Testis (tissue), 5 donors: ENCODE results near the gene NXF2. TPM values are rescaled to one million over a fixed set of nuclear protein-coding genes. Genes with fewer than 3 reads are reported as not detected.
"Not testable (repeated sequence)": the region's sequence is repeated elsewhere in the genome, so short reads cannot be mapped to it uniquely, and the experiment has no call there.

Experiments
- DNase-seq: peaks from one replicate; pipeline ENCODE4 v3.0.0-alpha.2; 2019
- H3K27ac ChIP-seq, 2 donors: fragments of 200-600 bp; sonication (generic); one replicate each; pipeline ENCODE4 v1.5.1; 2019
- H3K27me3 ChIP-seq: fragments of 200-600 bp; sonication (generic); one replicate; pipeline ENCODE4 v1.5.1; 2019
- H3K36me3 ChIP-seq: fragments of 200-600 bp; sonication (generic); one replicate; pipeline ENCODE4 v1.5.1; 2017; ENCODE audit warnings: low read depth; ENCODE audit errors: missing control alignments
- H3K4me1 ChIP-seq: fragments of 200-600 bp; sonication (generic); one replicate; pipeline ENCODE4 v1.5.1; 2019
- H3K4me3 ChIP-seq, 2 donors: fragments of 200-600 bp; sonication (generic); one replicate each; pipeline ENCODE4 v1.5.1; 2017 to 2019
- H3K9me3 ChIP-seq: fragments of 200-600 bp; sonication (generic); one replicate; pipeline ENCODE4 v1.5.1; 2017
- CTCF ChIP-seq, 3 experiments: fragments of 450-650 bp in 2 of 3; fragments of 200-600 bp in 1 of 3; sonication (generic) in 1 of 3; IDR thresholded peaks; one replicate each; pipeline ENCODE4 v1.5.1; 2016 to 2019; ENCODE audit warnings: antibody characterized with exemption in 3 of 3, mild to moderate bottlenecking in 2 of 3, moderate library complexity in 1 of 3
- POLR2A ChIP-seq: fragments of 450-650 bp; IDR thresholded peaks from one replicate; pipeline ENCODE4 v1.6.1; 2017; ENCODE audit warnings: antibody characterized with exemption, mild to moderate bottlenecking, moderate library complexity
- WGBS, 2 donors: methylation state at CpG; one replicate each; pipeline ENCODE4 v1.1.5; 2018; 5-methylcytosine and 5-hydroxymethylcytosine counted together
- intact Hi-C: fragments of 100-400 bp; cut with DNase I; formaldehyde crosslinking; loops from one replicate; pipeline ENCODE4 v1.15.1; 2023; ENCODE audit warnings: low total_unique reads
- long read RNA-seq, 2 donors: transcript quantifications; one replicate each; lab custom pipeline, GENCODE V29; 2026
- polyA plus RNA-seq: library from polyadenylated mRNA; stranded (reverse); fragments of 350-450 nt; fragmentation: Illumina TruSeq; extraction: RNeasy Lipid Tissue Mini Kit (QIAGEN cat#74804); gene quantifications from one replicate; pipeline ENCODE4 v1.2.3, GENCODE V29; 2014; ENCODE audit warnings: low read depth, low replicate concordance; ENCODE audit not compliant: insufficient read depth
- total RNA-seq, 2 donors: library from RNA; depleted of rRNA; stranded (reverse); fragments of >200 nt; gene quantifications; one replicate each; pipeline ENCODE4 v1.2.3, GENCODE V29; 2016

NXF2 gene
- total RNA-seq (10 to 100 TPM; 18.0 to 19.1 TPM), polyA plus RNA-seq (16.9 TPM)
- long read RNA-seq, donor 1 = 0 reads
- long read RNA-seq, donor 2 = 0 reads

GRCh38 chrX:102246893-102247292, at the start of gene NXF2:
NXF2 (plus strand) TSS chrX:102247167; CDS start chrX:102307079, 59,912 bp downstream.
- DNase-seq = not testable (repeated sequence)

GRCh38 chrX:102207940-102208339, 39.0 kb upstream of the NXF2 start:
- WGBS, 2 donors = no CpG with 5 or more reads among the region's 5 CpGs
- not testable (repeated sequence) for H3K9me3 ChIP-seq

More at GRCh38 chrX:102246893-102247292, at the start of gene NXF2:
- H3K4me1 ChIP-seq, H3K4me3 ChIP-seq, H3K27me3 ChIP-seq, H3K27ac ChIP-seq, intact Hi-C loops, H3K36me3 ChIP-seq, H3K9me3 ChIP-seq: not testable (repeated sequence)
- WGBS, 2 donors = no CpG with 5 or more reads among the region's 9 CpGs

GRCh38 chrX:102214986-102215385, 32.0 kb upstream of the NXF2 start, which contains the start of gene TCP11X1:
TCP11X1 (plus strand) TSS chrX:102215301.
- H3K9me3 ChIP-seq, DNase-seq, H3K4me3 ChIP-seq, H3K27ac ChIP-seq, H3K4me1 ChIP-seq, H3K27me3 ChIP-seq, intact Hi-C loops, H3K36me3 ChIP-seq: not testable (repeated sequence)
- no CpG with 5 or more reads among the region's 15 CpGs for WGBS, 2 donors

More at GRCh38 chrX:102207940-102208339, 39.0 kb upstream of the NXF2 start:
- H3K27me3 ChIP-seq, H3K27ac ChIP-seq, H3K4me1 ChIP-seq, H3K4me3 ChIP-seq, H3K36me3 ChIP-seq, intact Hi-C loops, DNase-seq: not testable (repeated sequence)

- intact Hi-C loops = not testable (repeated sequence)
Observed at GRCh38 chrX:102216497-102216896, 30.5 kb upstream of the NXF2 start.

GRCh38 chrX:102235678-102236077, 11.3 kb upstream of the NXF2 start:
- intact Hi-C loops, H3K4me1 ChIP-seq, H3K27me3 ChIP-seq, DNase-seq, H3K27ac ChIP-seq, H3K9me3 ChIP-seq, H3K36me3 ChIP-seq, H3K4me3 ChIP-seq: not testable (repeated sequence)
- WGBS, 2 donors = no CpG with 5 or more reads among the region's 7 CpGs

More at GRCh38 chrX:102216497-102216896, 30.5 kb upstream of the NXF2 start:
- H3K27me3 ChIP-seq, H3K9me3 ChIP-seq, H3K4me3 ChIP-seq, H3K36me3 ChIP-seq, DNase-seq, H3K27ac ChIP-seq, H3K4me1 ChIP-seq: not testable (repeated sequence)
- no CpG with 5 or more reads among the region's 3 CpGs for WGBS, 2 donors

- DNase-seq, H3K9me3 ChIP-seq, H3K36me3 ChIP-seq, intact Hi-C loops, H3K27me3 ChIP-seq, H3K27ac ChIP-seq, H3K4me3 ChIP-seq, H3K4me1 ChIP-seq: not testable (repeated sequence)
- WGBS, 2 donors = 90% methylated on average over 4 of the region's 15 CpGs; no CpG with 5 or more reads in 1 of the 2 donors
Observed at GRCh38 chrX:102240265-102240664, 6.7 kb upstream of the NXF2 start.

- H3K36me3 ChIP-seq, H3K4me3 ChIP-seq, H3K27me3 ChIP-seq, H3K4me1 ChIP-seq, DNase-seq, H3K9me3 ChIP-seq, intact Hi-C loops, H3K27ac ChIP-seq: not testable (repeated sequence)
- no CpG with 5 or more reads among the region's 4 CpGs for WGBS, 2 donors
Observed at GRCh38 chrX:102272231-102272630, 25.3 kb downstream of the NXF2 start.

- no peak for TF ChIP-seq CTCF (IDR thresholded peaks at IDR 0.05)
- TF ChIP-seq POLR2A = no peak
- H3K27me3 ChIP-seq = no peaks in the 10 kb centered on the region
- H3K36me3 ChIP-seq = no peaks in the 10 kb centered on the region
- no peak overlapping the region for H3K27ac ChIP-seq
- intact Hi-C loops = no loop called here
- no peaks in the 10 kb centered on the region for H3K9me3 ChIP-seq
- no peaks in the 10 kb centered on the region for H3K4me1 ChIP-seq
- H3K4me3 ChIP-seq = no peak overlapping the region
- 72 to 79% methylated on average over 2 to 3 of the region's 4 CpGs for WGBS, 2 donors
- no peak for DNase-seq
Observed at GRCh38 chrX:102338162-102338561, 91.2 kb downstream of the NXF2 start.
